Measurements from ENCODE around the gene GAGE12E.
"Not testable (repeated sequence)": the region's sequence is repeated elsewhere in the genome, so short reads cannot be mapped to it uniquely, and the experiment has no call there.

Gene GAGE12E

GRCh38 chrX:49598720-49599119, 47.6 kb downstream of the GAGE12E start, which contains the start of gene GAGE1:
Gene GAGE1, plus strand, starts transcription at chrX:49599020. Its CDS starts 1,155 bp downstream, at chrX:49600175.
- H3K4me1 ChIP-seq (ENCODE audit: control insufficient read depth, insufficient read depth, low read length); POLR2A ChIA-PET; H3K4me3 ChIP-seq (ENCODE audit: low read depth, low read length); H3K36me3 ChIP-seq (ENCODE audit: control insufficient read depth in 2 of 2, insufficient read depth in 1 of 2, low read length in 2 of 2); CTCF ChIA-PET; H3K9me3 ChIP-seq (ENCODE audit: control insufficient read depth, insufficient read depth, low read depth, low read length); H3K27ac ChIP-seq (ENCODE audit: extremely low read depth, low read depth, low read length): not testable (repeated sequence)
